ENCODE data around the gene PSMB2.

DNA sequence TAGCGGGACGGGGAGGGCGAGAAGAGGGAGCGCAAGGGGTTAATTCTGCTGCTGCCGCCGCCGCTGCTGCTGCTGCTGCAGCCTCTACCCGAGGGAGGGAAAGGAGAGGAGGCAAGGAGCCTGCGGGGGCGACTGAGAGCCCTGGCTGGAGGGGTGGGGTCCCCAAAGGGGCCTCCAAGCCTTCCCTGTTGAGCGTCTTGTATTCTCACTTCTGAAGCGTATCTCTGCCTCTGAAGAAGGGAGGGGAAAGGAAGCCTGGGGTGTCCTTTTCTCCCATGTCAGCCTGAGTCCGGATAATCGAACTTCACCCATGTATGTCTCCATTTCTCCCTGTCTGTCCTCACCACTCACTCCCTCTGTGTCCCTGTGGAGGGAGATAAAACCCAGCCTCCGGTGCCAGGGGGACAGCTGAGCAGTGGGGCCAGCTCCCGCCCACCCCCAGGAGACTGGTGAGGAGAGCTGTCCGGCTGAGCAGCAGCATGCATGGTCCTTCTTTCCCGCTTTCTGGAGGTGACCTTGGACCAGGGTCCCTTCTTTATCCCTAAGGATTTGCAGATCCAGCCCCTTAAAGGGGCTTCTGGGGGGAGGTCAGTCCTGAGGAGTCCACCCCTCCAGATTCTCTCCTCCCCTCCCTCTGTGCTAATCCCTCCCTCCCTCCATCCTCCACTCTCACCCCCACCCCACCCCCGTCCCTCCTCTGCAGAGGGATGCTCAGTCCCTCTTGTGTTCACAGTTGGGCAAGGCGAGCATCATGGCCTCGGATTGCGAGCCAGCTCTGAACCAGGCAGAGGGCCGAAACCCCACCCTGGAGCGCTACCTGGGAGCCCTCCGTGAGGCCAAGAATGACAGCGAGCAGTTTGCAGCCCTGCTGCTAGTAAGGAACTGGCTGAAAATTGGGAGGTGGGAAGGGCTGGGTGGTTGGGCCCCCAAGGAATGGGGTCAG, 82.7 kb downstream of the PSMB2 start:
- TF ChIP-seq POLR2A (IDR thresholded peaks at IDR 0.05), result no peak
- TF ChIP-seq EP300 (IDR thresholded peaks at IDR 0.05; ENCODE audit: low read depth), result no peak
- TF ChIP-seq, protein P1, sequence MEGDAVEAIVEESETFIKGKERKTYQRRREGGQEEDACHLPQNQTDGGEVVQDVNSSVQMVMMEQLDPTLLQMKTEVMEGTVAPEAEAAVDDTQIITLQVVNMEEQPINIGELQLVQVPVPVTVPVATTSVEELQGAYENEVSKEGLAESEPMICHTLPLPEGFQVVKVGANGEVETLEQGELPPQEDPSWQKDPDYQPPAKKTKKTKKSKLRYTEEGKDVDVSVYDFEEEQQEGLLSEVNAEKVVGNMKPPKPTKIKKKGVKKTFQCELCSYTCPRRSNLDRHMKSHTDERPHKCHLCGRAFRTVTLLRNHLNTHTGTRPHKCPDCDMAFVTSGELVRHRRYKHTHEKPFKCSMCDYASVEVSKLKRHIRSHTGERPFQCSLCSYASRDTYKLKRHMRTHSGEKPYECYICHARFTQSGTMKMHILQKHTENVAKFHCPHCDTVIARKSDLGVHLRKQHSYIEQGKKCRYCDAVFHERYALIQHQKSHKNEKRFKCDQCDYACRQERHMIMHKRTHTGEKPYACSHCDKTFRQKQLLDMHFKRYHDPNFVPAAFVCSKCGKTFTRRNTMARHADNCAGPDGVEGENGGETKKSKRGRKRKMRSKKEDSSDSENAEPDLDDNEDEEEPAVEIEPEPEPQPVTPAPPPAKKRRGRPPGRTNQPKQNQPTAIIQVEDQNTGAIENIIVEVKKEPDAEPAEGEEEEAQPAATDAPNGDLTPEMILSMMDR (IDR thresholded peaks at IDR 0.05), result no peak
- TF ChIP-seq POLR2AphosphoS5 (IDR thresholded peaks at IDR 0.05), result no peak
